ENCODE data around the gene STBD1.

GRCh38 chr4:76305033-76305687 lies 1.4 kb upstream of the STBD1 start:
- TF ChIP-seq POLR2A (IDR thresholded peaks at IDR 0.05) (no peak), CTCF (IDR thresholded peaks at IDR 0.05) (no peak)
